Sigmoid colon (tissue), 4 donors: Measurements from ENCODE around the gene FAM210A.

Experiments used
- EP300 ChIP-seq, 4 donors: sonication (generic); formaldehyde crosslinking; IDR thresholded peaks; one replicate each; pipeline ENCODE4 v1.6.1; 2017; ENCODE audit warnings: antibody characterized with exemption in 4 of 4
- POLR2A ChIP-seq, 2 donors: fragments of 450-650 bp; IDR thresholded peaks; one replicate each; pipeline ENCODE4 v1.6.1; 2016; ENCODE audit warnings: antibody characterized with exemption in 2 of 2, mild to moderate bottlenecking in 2 of 2, moderate library complexity in 2 of 2
- TF ChIP-seq, protein P1 (sequence below), 4 experiments: fragments of 450-650 bp in 3 of 4; fragments of 200-600 bp in 1 of 4; IDR thresholded peaks; one replicate each; pipeline ENCODE4 v1.5.1; 2016 to 2019; ENCODE audit warnings: antibody characterized with exemption in 4 of 4, mild to moderate bottlenecking in 3 of 4, moderate library complexity in 2 of 4

DNA sequence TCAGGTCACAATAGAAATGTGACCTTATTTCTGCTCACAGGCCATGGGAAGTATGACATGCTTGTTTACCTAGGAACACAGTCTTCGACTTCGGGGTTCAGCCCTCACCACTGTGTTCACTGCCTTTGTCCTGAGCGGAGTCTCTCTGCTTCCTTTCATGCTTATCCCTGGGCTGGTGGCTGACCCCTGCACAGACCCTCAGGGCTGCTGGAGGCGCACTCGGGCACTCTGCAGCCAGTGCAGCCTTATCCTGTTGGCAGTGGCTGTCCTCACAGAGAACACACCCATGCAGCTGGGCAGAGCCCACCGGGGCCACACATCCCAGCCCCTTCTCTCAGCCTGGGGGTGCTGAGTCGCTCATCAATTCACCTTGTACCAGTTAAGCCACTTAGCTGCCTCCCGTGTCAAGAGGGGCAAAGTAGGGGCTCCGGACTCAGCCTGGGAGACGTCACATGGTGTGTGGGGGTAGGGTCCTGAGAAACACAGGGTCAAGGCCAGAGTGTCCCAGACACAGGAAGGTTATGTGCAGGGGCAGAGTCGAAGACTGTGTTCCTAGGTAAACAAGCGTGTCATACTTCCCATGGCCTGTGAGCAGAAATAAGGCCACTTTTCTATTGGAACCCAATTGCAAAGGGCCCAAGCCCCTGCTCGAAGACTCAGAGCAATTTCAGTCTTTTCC, 107.5 kb downstream of the FAM210A start:
- TF ChIP-seq, protein P1, sequence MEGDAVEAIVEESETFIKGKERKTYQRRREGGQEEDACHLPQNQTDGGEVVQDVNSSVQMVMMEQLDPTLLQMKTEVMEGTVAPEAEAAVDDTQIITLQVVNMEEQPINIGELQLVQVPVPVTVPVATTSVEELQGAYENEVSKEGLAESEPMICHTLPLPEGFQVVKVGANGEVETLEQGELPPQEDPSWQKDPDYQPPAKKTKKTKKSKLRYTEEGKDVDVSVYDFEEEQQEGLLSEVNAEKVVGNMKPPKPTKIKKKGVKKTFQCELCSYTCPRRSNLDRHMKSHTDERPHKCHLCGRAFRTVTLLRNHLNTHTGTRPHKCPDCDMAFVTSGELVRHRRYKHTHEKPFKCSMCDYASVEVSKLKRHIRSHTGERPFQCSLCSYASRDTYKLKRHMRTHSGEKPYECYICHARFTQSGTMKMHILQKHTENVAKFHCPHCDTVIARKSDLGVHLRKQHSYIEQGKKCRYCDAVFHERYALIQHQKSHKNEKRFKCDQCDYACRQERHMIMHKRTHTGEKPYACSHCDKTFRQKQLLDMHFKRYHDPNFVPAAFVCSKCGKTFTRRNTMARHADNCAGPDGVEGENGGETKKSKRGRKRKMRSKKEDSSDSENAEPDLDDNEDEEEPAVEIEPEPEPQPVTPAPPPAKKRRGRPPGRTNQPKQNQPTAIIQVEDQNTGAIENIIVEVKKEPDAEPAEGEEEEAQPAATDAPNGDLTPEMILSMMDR (IDR thresholded peaks at IDR 0.05): no peak
- no peak for TF ChIP-seq EP300 (IDR thresholded peaks at IDR 0.05)
- TF ChIP-seq POLR2A (IDR thresholded peaks at IDR 0.05): no peak
